NCI-H774 (cell line): ENCODE measurements around the gene HDAC4.

Source experiments
- DNase-seq: peaks from one replicate; lab custom pipeline; 2025; lab: John Stamatoyannopoulos, UW

Gene HDAC4

GRCh38 chr2:239383759-239384156, 17.1 kb downstream of the HDAC4 start:
- DNase-seq: no peak

GRCh38 chr2:239383036-239383758, 17.6 kb downstream of the HDAC4 start:
- no peak for DNase-seq

- no peak for DNase-seq
Observed at GRCh38 chr2:239382384-239382880, 18.4 kb downstream of the HDAC4 start.

GRCh38 chr2:239381709-239382134, 19.1 kb downstream of the HDAC4 start:
- no peak for DNase-seq

GRCh38 chr2:239380831-239381708, 19.8 kb downstream of the HDAC4 start:
- no peak for DNase-seq

GRCh38 chr2:239379641-239380170, 21.1 kb downstream of the HDAC4 start:
- no peak for DNase-seq

- DNase-seq: no peak
Observed at GRCh38 chr2:239378918-239379640, 21.7 kb downstream of the HDAC4 start.

GRCh38 chr2:239378021-239378917, 22.6 kb downstream of the HDAC4 start:
- DNase-seq: no peak

GRCh38 chr2:239377591-239377990, 23.2 kb downstream of the HDAC4 start:
- no peak for DNase-seq

GRCh38 chr2:239376942-239377531, 23.8 kb downstream of the HDAC4 start:
- DNase-seq: no peak

- peak; percentile 13 for DNase-seq
Observed at GRCh38 chr2:239376351-239376750, 24.5 kb downstream of the HDAC4 start.

GRCh38 chr2:239375278-239376061, 25.4 kb downstream of the HDAC4 start:
- peak; percentile 18 for DNase-seq

- DNase-seq: no peak
Observed at GRCh38 chr2:239374896-239375277, 25.9 kb downstream of the HDAC4 start.

GRCh38 chr2:239372835-239373234, 28.0 kb downstream of the HDAC4 start:
- no peak for DNase-seq

- no peak for DNase-seq
Observed at GRCh38 chr2:239371726-239372686, 28.8 kb downstream of the HDAC4 start.

GRCh38 chr2:239370876-239371725, 29.7 kb downstream of the HDAC4 start:
- no peak for DNase-seq

- DNase-seq: no peak
Observed at GRCh38 chr2:239370403-239370802, 30.4 kb downstream of the HDAC4 start.
